NOMO-1 treated with DMSO at 0.1 percent for 48 hours (cell line): ENCODE results near the gene TCF4.

Experiments
- DNase-seq: peaks from one replicate; lab custom pipeline; 2025; ENCODE audit not compliant: unreplicated experiment; lab: John Stamatoyannopoulos, UW

The TCF4 gene

GRCh38 chr18:55268151-55268601, 319.8 kb downstream of the TCF4 start:
- peak; percentile 59 for DNase-seq

- no peak for DNase-seq
These were observed 321.0 kb downstream of the TCF4 start for GRCh38 chr18:55266981-55267380.

- no peak for DNase-seq
These were observed 322.0 kb downstream of the TCF4 start for GRCh38 chr18:55265984-55266383.

DNA sequence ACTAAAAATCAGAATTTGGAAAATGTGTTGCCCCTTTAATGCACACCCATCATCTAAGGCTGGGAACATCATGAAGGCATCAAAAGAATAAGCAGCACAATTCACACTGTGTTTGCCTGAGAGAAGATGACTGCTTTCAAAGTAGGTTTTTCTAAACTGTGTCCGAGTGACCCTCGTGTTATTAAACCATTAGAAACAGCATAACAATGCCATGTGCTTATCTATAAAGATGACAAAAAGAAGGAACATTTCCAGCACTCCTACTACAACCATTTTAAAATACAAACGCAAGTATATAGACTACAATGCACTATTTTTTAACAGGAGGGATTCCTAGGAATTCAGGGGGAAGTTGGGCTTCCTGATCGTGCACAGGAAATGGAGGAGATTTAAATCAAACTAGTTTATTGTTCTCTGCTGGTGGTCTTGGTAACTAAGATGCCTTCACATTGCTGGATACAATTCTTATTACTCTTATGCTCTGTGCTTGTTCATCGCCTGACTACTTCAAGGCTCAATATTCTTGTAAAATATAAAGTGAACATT, 322.8 kb downstream of the TCF4 start:
- DNase-seq, result no peak

- no peak for DNase-seq
These were observed 323.9 kb downstream of the TCF4 start for GRCh38 chr18:55264108-55264507.

DNA sequence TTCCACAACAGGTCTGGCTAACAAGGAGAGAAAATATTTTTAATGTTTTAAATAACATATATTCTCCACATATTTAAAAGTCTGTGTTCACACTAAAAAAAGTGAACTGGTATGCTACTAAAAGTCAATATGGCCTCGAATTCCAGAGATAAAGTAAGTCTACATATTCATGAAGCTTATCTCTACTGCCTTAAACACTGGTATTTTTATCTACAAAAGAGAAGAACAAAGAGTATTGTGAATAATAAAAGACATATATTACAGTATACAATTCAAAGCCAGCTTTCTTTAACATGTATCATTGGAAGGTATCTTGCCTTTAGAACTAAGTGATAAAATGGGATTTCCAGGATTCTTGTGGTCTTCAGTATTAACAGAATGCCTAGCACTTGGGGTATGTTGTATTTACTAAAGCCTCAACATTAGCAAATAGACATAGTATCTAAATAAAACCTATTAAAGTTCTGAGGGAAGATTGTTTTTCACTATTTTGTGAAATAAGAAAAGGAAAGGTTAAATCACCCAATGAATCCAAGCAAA, 325.9 kb downstream of the TCF4 start:
- DNase-seq, result no peak

DNA sequence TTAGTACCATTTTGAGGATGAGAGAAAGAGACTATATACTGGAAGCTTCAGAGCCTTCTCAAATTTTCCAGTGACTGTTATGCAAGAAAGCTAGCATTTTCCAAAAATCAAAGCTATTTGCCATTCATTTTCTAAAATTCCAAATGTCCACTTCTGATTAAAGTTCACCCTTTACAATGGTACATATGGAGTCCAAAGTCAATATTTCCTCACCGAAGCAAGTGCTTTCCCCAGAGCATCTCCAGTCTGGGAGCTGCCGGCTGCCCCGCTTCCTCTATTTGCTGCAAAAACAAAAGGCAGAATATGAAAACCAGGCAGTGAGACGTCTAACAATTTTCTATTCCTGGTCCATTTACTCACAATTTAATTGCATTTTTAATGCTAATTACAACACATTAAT, 326.7 kb downstream of the TCF4 start:
- no peak for DNase-seq

GRCh38 chr18:55258088-55258487, 329.9 kb downstream of the TCF4 start:
- no peak for DNase-seq

DNA sequence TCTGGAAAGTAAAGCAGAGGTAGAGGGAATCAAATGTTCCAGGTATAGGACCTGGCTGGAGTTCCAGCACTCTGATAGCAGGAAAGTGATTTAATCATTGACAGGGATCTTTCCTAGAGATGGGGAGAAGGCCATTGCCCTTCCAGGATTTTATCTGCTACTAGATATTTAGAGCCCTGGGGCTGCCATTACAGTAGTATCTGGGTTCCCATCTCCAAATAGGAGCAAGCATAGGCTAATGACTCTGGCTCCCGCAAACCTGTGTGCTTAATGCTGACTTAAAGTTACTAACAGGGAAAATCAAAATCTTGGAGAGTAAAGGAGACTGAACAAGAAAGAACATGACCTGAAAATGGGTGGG, 331.1 kb downstream of the TCF4 start:
- no peak for DNase-seq

GRCh38 chr18:55256226-55256928, 331.6 kb downstream of the TCF4 start:
- DNase-seq, result no peak

GRCh38 chr18:55253814-55254213, 334.2 kb downstream of the TCF4 start:
- no peak for DNase-seq

- no peak for DNase-seq
These were observed 335.1 kb downstream of the TCF4 start for GRCh38 chr18:55252901-55253300.

DNA sequence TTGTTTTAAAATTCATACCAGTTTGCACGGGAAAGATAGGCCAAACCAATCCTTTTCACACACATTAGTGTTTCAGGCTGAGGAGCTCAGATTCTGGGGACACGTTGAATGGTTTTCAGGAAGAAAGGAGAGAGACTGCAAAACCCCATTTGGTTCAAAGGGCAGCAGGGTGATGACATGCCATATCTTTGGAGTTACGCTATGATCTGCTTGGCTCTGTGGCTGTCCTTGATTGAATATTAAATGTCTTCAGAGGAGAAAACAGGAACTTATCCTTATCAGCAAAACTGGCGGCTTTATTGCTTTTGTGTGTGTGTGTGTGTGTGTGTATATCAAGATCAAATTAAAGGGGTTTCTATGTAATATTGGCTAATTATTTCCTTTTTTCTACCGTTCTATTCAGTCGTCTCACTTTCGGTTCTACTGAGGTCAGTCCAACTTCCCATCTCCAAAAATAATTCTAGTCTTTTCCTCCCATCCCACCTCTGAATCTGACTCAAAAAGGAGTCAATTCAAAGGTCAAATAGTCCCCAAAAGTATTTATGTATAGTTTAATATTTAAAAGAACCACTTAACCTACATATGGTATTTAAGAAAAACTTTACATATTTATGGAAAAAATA, 335.8 kb downstream of the TCF4 start:
- peak; percentile 9 for DNase-seq

GRCh38 chr18:55251254-55251971, 336.6 kb downstream of the TCF4 start:
- DNase-seq, result no peak

- DNase-seq, result no peak
These were observed 337.2 kb downstream of the TCF4 start for GRCh38 chr18:55250768-55251173.

DNA sequence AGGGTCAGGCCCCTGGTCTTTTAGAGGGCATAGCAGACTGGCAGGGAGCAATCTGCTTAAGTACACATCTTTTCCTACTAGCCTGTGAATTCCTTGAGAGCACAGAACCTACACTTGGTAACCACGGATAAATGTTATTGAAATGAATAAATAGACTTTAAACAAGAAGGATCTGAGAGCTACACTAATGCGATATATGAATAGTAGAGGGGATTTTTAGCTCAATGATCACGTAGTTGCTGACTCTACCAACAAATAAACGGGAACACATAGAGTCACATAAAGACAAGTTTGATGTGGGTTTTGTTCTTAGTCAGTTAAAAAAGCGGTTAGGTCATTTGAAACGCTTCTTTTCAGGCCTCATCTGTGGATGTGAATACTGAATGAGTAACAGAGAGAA, 338.4 kb downstream of the TCF4 start:
- DNase-seq, result no peak

GRCh38 chr18:55248495-55248894, 339.5 kb downstream of the TCF4 start:
- no peak for DNase-seq

DNA sequence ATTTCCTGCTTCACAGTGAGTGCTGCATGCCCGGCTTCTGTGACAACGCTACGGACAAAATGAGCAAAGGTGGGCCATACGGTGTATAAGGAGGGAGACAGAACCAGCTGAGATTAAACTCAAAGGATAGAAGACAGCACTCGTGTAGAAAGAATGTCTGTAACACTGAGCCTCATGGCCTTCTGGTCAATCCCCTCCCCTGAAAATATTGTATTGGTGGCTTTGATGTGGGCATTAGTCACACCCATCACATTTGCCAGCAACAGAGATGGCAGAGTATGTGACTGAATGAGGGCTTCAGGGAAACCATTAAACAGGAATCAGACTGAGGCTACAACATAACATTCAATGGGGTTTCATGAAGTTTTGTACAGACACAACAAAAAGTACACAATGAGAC, 341.0 kb downstream of the TCF4 start:
- no peak for DNase-seq

- DNase-seq, result no peak
These were observed 341.7 kb downstream of the TCF4 start for GRCh38 chr18:55246278-55246677.

DNA sequence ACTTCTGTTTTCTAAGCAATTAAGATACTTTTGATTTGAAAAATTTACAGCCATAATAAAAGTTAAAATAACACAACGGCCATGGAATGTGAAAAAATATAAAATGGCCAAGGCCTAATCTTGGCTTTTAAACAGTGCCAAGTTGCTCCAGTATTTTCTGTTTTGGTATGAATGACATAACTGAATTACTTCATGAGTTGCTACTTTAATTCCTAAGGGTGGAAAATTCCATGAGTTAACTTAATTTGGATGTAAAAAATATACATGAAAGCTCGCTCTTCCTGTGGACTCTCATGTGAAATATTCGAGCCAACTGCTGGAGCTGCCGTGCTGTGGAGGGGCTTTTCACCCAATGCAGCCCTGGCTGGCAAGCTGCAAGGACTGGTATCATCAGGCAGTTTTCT, 342.8 kb downstream of the TCF4 start:
- DNase-seq, result no peak

- DNase-seq, result no peak
These were observed 343.4 kb downstream of the TCF4 start for GRCh38 chr18:55244546-55244945.

GRCh38 chr18:55243857-55244256, 344.1 kb downstream of the TCF4 start:
- DNase-seq, result no peak
